Endometrium (tissue), 2 donors: ENCODE measurements around the gene SLC6A18.

Source experiments
- FAIRE-seq: peaks from 2 replicates; lab custom pipeline; 2012; peaks lifted over from hg19 to GRCh38; lab: Jason Lieb, UNC
- donor health status: control.
- donor health status: control.

SLC6A18 gene

GRCh38 chr5:1202798-1203185 is 22.4 kb upstream of the SLC6A18 start:
- FAIRE-seq = no peak

- FAIRE-seq = no peak
Measured at GRCh38 chr5:1203311-1203967, 21.7 kb upstream of the SLC6A18 start.

GRCh38 chr5:1203968-1204692 is 21.1 kb upstream of the SLC6A18 start:
- FAIRE-seq = no peak

- FAIRE-seq = no peak
Measured at GRCh38 chr5:1204693-1205242, 20.4 kb upstream of the SLC6A18 start.

GRCh38 chr5:1205255-1206180 is 19.7 kb upstream of the SLC6A18 start:
- no peak for FAIRE-seq

GRCh38 chr5:1206521-1207412 is 18.4 kb upstream of the SLC6A18 start:
- no peak for FAIRE-seq

- FAIRE-seq = no peak
Measured at GRCh38 chr5:1207555-1207954, 17.6 kb upstream of the SLC6A18 start.

- no peak for FAIRE-seq
Measured at GRCh38 chr5:1208221-1208742, 16.9 kb upstream of the SLC6A18 start.

GRCh38 chr5:1208743-1209488 is 16.3 kb upstream of the SLC6A18 start:
- no peak for FAIRE-seq

- FAIRE-seq = no peak
Measured at GRCh38 chr5:1209489-1209852, 15.7 kb upstream of the SLC6A18 start.

- FAIRE-seq = no peak
Measured at GRCh38 chr5:1209896-1210776, 15.0 kb upstream of the SLC6A18 start.

- no peak for FAIRE-seq
Measured at GRCh38 chr5:1210832-1211251, 14.3 kb upstream of the SLC6A18 start.

- FAIRE-seq = no peak
Measured at GRCh38 chr5:1211701-1212100, 13.5 kb upstream of the SLC6A18 start.

GRCh38 chr5:1212271-1212670 is 12.9 kb upstream of the SLC6A18 start:
- FAIRE-seq = no peak

- FAIRE-seq = no peak
Measured at GRCh38 chr5:1212881-1213280, 12.3 kb upstream of the SLC6A18 start.

GRCh38 chr5:1213508-1214162 is 11.5 kb upstream of the SLC6A18 start:
- FAIRE-seq = no peak

GRCh38 chr5:1214163-1214935 is 10.8 kb upstream of the SLC6A18 start:
- no peak for FAIRE-seq

GRCh38 chr5:1214936-1215220 is 10.3 kb upstream of the SLC6A18 start:
- no peak for FAIRE-seq
